BE2C (cell line): ENCODE results near the gene TFDP2.
"Not testable (repeated sequence)": the region's sequence is repeated elsewhere in the genome, so short reads cannot be mapped to it uniquely, and the experiment has no call there.

Experiments used
- DNase-seq: peaks from one replicate; pipeline ENCODE4 v3.0.0-alpha.2; 2020
- H3K27me3 ChIP-seq: fragments of 250-450 bp; sonication (Bioruptor Pico); 2 replicates; pipeline ENCODE4 v1.5.1; 2020; ENCODE audit warnings: mild to moderate bottlenecking
- H3K36me3 ChIP-seq: fragments of 250-450 bp; sonication (Bioruptor Pico); 2 replicates; pipeline ENCODE4 v1.5.1; 2020; ENCODE audit warnings: mild to moderate bottlenecking
- H3K4me1 ChIP-seq: fragments of 250-450 bp; sonication (Bioruptor Pico); 2 replicates; pipeline ENCODE4 v1.5.1; 2020
- H3K4me3 ChIP-seq: 2 replicates; pipeline ENCODE4 v1.5.1; 2011; ENCODE audit warnings: low read depth, low read length
- H3K9me3 ChIP-seq: fragments of 250-450 bp; sonication (Bioruptor Pico); 2 replicates; pipeline ENCODE4 v1.5.1; 2020
- TF ChIP-seq, protein P1 (sequence below): IDR thresholded peaks from 2 replicates; pipeline ENCODE4 v1.5.1; 2012; ENCODE audit warnings: mild to moderate bottlenecking, low read depth, low read length

TFDP2 gene

DNA sequence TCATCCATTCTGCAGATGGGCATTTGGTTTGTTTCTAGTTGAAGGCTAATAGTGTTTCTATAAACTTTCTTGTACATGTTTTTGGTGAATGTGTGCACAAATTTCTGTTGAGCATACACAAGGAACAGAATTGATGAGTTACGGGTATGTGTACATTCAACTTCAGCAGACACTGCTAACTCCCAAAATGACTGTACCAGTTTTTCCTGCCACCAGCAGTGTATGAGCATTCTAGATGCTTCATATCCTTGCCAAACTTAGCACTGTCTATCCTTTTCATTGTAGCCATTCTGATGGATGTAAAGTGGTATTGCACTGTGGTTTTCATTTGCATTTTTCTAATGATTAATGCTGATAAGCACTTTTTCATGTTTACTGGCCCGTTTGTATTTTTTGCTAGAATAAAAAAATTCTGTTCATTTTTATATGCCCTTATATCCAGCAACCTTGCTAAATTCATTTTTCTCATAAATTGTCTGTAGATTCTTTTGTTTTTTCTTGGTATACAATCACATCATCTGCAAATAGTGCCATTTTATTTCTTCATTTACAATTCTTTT, 162.7 kb downstream of the TFDP2 start:
- H3K4me3 ChIP-seq = no peak overlapping the region
- TF ChIP-seq, protein P1, sequence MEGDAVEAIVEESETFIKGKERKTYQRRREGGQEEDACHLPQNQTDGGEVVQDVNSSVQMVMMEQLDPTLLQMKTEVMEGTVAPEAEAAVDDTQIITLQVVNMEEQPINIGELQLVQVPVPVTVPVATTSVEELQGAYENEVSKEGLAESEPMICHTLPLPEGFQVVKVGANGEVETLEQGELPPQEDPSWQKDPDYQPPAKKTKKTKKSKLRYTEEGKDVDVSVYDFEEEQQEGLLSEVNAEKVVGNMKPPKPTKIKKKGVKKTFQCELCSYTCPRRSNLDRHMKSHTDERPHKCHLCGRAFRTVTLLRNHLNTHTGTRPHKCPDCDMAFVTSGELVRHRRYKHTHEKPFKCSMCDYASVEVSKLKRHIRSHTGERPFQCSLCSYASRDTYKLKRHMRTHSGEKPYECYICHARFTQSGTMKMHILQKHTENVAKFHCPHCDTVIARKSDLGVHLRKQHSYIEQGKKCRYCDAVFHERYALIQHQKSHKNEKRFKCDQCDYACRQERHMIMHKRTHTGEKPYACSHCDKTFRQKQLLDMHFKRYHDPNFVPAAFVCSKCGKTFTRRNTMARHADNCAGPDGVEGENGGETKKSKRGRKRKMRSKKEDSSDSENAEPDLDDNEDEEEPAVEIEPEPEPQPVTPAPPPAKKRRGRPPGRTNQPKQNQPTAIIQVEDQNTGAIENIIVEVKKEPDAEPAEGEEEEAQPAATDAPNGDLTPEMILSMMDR = no peak
- no peaks in the 10 kb centered on the region for H3K36me3 ChIP-seq
- H3K9me3 ChIP-seq = no peaks in the 10 kb centered on the region
- no peaks in the 10 kb centered on the region for H3K4me1 ChIP-seq
- H3K27me3 ChIP-seq = no peaks in the 10 kb centered on the region
- no peak for DNase-seq

DNA sequence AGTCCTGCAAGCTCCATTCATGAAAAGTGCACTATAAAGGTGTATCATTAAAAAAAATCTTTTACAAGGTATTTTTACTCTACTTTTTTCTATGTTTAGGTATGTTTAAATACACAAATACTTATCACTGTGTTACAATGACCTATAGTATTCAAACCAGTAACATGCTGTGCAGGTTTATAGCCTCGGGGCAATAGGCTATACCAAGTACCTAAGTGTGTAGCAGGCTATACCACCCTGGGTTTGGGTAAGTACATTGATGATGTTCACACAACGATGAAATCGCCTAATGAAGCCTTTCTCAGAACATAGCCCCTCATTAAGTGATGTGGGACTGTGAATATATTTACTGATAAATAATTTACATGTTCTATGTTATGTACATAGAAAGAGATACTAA, 168.3 kb downstream of the TFDP2 start:
- DNase-seq = no peak
- no peaks in the 10 kb centered on the region for H3K27me3 ChIP-seq
- H3K4me3 ChIP-seq = no peak overlapping the region
- no peaks in the 10 kb centered on the region for H3K4me1 ChIP-seq
- TF ChIP-seq, protein P1 = no peak
- H3K9me3 ChIP-seq = no peaks in the 10 kb centered on the region
- H3K36me3 ChIP-seq = no peaks in the 10 kb centered on the region; the same call in 1 of the 2 replicates

DNA sequence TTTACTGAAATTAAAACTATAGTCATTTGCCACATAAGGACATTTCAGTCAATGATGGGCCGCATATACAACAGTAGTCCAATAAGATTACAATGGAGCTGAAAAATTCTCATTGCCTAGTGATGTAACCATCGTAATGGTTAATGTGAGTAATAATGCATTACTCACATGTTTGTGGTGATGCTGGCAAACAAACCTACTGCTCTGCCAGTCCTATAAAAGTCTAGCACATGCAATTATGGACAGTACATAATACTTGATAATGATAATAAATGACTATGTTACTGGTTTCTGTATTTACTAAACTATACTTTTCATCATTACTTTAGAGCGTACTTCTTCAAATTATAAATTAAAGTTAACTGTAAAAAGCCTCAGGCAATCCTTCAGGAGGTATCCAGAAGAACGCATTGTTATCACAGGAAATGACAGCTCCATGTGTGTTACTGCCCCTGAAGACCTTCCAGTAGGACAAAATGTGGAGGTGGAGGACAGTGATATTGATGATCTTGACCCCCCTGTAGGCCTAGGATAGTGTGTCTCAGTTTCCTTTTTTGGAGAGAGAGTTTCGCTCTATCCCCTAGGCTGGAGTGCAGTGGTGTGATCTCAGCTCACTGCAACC, 170.2 kb downstream of the TFDP2 start:
- Histone ChIP-seq H3K27me3 (no peaks in the 10 kb centered on the region), H3K4me3 (no peak overlapping the region), H3K9me3 (no peaks in the 10 kb centered on the region), H3K36me3 (no peaks in the 10 kb centered on the region; the same call in 1 of the 2 replicates), H3K4me1 (no peaks in the 10 kb centered on the region)
- TF ChIP-seq, protein P1 = no peak
- DNase-seq = no peak

DNA sequence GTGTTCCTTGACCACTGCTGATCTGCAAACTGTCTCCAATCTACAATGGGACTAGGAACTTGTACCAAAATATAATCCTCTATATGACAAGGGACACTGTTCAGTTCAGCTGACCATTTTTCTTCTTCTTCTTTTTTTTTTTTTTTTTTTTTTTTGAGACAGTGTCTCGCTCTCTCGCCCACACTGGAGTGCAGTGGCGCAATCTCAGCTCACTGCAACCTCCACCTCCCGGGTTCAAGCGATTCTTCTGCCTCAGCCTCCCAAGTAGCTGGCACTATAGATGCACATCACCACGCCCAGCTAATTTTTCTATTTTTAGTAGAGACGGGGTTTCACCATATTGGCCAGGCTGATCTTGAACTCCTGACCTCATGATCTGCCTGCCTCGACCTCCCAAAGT, 174.6 kb downstream of the TFDP2 start:
- H3K27me3 ChIP-seq, H3K36me3 ChIP-seq, DNase-seq, H3K9me3 ChIP-seq, H3K4me3 ChIP-seq, H3K4me1 ChIP-seq: not testable (repeated sequence)

DNA sequence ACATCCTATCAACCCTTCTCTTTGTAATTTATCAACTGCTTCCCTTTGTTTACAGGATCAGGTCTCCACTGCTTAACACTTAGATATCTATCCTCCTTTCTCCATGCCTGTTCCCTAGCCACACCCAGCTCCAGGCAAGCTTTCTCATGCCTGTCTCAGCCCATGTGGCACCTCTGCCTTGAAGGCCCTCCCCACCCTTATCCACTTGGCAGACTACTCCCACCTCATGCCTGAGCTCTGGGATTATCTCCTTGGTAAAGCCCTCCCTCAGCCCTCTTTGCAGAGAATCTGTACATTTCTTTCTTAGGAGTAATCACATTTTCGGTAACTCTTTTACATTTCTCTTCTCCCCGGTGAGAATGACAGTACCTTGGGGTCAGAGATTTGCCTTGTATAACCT, 176.9 kb downstream of the TFDP2 start:
- TF ChIP-seq, protein P1 = no peak
- Histone ChIP-seq H3K4me1 (no peaks in the 10 kb centered on the region; the same call in 1 of the 2 replicates), H3K36me3 (no peaks in the 10 kb centered on the region), H3K27me3 (no peaks in the 10 kb centered on the region), H3K4me3 (no peak overlapping the region), H3K9me3 (no peaks in the 10 kb centered on the region)
- DNase-seq = no peak

DNA sequence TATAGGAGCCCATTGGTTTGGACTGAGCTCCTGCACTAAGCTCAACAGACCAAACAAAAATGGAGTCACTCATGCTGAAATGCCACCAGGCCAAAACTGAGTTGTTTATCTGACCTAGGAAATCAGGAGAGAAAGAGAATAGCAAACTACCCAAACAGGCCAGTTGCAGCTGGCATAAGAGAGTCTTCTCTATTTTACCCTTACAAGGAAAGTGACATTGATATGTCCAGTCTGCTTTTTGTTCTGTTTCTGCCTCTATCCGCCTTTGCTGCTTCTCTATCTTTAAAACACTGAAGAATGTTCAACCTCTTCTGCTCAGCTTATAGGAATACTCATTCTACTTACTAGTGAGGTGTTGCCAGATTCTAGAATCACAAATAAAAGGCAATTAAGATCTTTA, 177.8 kb downstream of the TFDP2 start:
- H3K4me1 ChIP-seq = no peaks in the 10 kb centered on the region; the same call in 1 of the 2 replicates
- no peaks in the 10 kb centered on the region for H3K36me3 ChIP-seq
- no peaks in the 10 kb centered on the region for H3K9me3 ChIP-seq
- no peaks in the 10 kb centered on the region for H3K27me3 ChIP-seq
- H3K4me3 ChIP-seq = no peak overlapping the region
- TF ChIP-seq, protein P1 = no peak
- no peak for DNase-seq
